Hematopoietic multipotent progenitor cell treated with erythropoietin and hydrocortisone succinate and interleukin-3 and kit ligand, for 8 days (in vitro differentiated cells): Measurements from ENCODE around the gene MYL10.

Source experiments
- DNase-seq: peaks from one replicate; pipeline ENCODE4 v3.0.0-alpha.2; 2015

The MYL10 gene

GRCh38 chr7:101629171-101629570, at the start of gene MYL10:
TSS of gene MYL10 (minus strand) at chr7:101629296. CDS start at chr7:101629118, 178 bp downstream.
- DNase-seq: no peak

GRCh38 chr7:101678658-101679057, 49.6 kb upstream of the MYL10 start:
- no peak for DNase-seq

GRCh38 chr7:101677797-101678479, 48.8 kb upstream of the MYL10 start:
- no peak for DNase-seq

- DNase-seq: no peak
Measured at GRCh38 chr7:101677391-101677790, 48.3 kb upstream of the MYL10 start.

- DNase-seq: no peak
Measured at GRCh38 chr7:101676956-101677355, 47.9 kb upstream of the MYL10 start.

GRCh38 chr7:101676062-101676598, 47.0 kb upstream of the MYL10 start:
- no peak for DNase-seq

GRCh38 chr7:101674439-101674838, 45.3 kb upstream of the MYL10 start:
- no peak for DNase-seq

- no peak for DNase-seq
Measured at GRCh38 chr7:101673951-101674350, 44.9 kb upstream of the MYL10 start.

GRCh38 chr7:101673315-101673714, 44.2 kb upstream of the MYL10 start:
- no peak for DNase-seq

GRCh38 chr7:101671371-101672356, 42.6 kb upstream of the MYL10 start:
- no peak for DNase-seq

GRCh38 chr7:101669307-101669706, 40.2 kb upstream of the MYL10 start:
- DNase-seq: peak; percentile 17

- no peak for DNase-seq
Measured at GRCh38 chr7:101668726-101669125, 39.6 kb upstream of the MYL10 start.

- no peak for DNase-seq
Measured at GRCh38 chr7:101667920-101668319, 38.8 kb upstream of the MYL10 start.

- DNase-seq: no peak
Measured at GRCh38 chr7:101667399-101667798, 38.3 kb upstream of the MYL10 start.

GRCh38 chr7:101666741-101667140, 37.6 kb upstream of the MYL10 start:
- DNase-seq: no peak

GRCh38 chr7:101666293-101666692, 37.2 kb upstream of the MYL10 start:
- no peak for DNase-seq

- no peak for DNase-seq
Measured at GRCh38 chr7:101664893-101665471, 35.9 kb upstream of the MYL10 start.

- DNase-seq: no peak
Measured at GRCh38 chr7:101664436-101664835, 35.3 kb upstream of the MYL10 start.

GRCh38 chr7:101663747-101664146, 34.7 kb upstream of the MYL10 start:
- DNase-seq: no peak

GRCh38 chr7:101662447-101662998, 33.4 kb upstream of the MYL10 start:
- no peak for DNase-seq

- no peak for DNase-seq
Measured at GRCh38 chr7:101659706-101660105, 30.6 kb upstream of the MYL10 start.

GRCh38 chr7:101657171-101657570, 28.1 kb upstream of the MYL10 start:
- DNase-seq: no peak

GRCh38 chr7:101651112-101651511, 22.0 kb upstream of the MYL10 start:
- DNase-seq: no peak
